Measurements from ENCODE around the gene TXNDC16.

The TXNDC16 gene

GRCh38 chr14:52447236-52447635 is 105.1 kb downstream of the TXNDC16 start:
- DNase-seq (ENCODE audit: low read depth in 3 of 3) = no peak

- DNase-seq (ENCODE audit: low read depth in 3 of 3) = no peak
Observed at GRCh38 chr14:52446355-52446754, 106.0 kb downstream of the TXNDC16 start.

GRCh38 chr14:52443506-52443905 is 108.8 kb downstream of the TXNDC16 start:
- DNase-seq (ENCODE audit: low read depth in 3 of 3) = no peak

- DNase-seq (ENCODE audit: low read depth in 3 of 3) = no peak
Observed at GRCh38 chr14:52442602-52443001, 109.7 kb downstream of the TXNDC16 start.

GRCh38 chr14:52442166-52442565 is 110.1 kb downstream of the TXNDC16 start:
- no peak for DNase-seq (ENCODE audit: low read depth in 3 of 3)

- no peak for DNase-seq (ENCODE audit: low read depth in 3 of 3)
Observed at GRCh38 chr14:52439476-52439875, 112.8 kb downstream of the TXNDC16 start.

- no peak for DNase-seq (ENCODE audit: low read depth in 3 of 3)
Observed at GRCh38 chr14:52434955-52435354, 117.3 kb downstream of the TXNDC16 start.

GRCh38 chr14:52430474-52430873 is 121.8 kb downstream of the TXNDC16 start:
- DNase-seq (ENCODE audit: low read depth in 3 of 3) = no peak

- DNase-seq (ENCODE audit: low read depth in 3 of 3) = no peak
Observed at GRCh38 chr14:52429451-52429850, 122.9 kb downstream of the TXNDC16 start.

- no peak for DNase-seq (ENCODE audit: low read depth in 3 of 3)
Observed at GRCh38 chr14:52427460-52427859, 124.8 kb downstream of the TXNDC16 start.

GRCh38 chr14:52422650-52423356 is 129.5 kb downstream of the TXNDC16 start:
- no peak for DNase-seq (ENCODE audit: low read depth in 3 of 3)

- DNase-seq (ENCODE audit: low read depth in 3 of 3) = no peak
Observed at GRCh38 chr14:52417139-52417538, 135.2 kb downstream of the TXNDC16 start.

- no peak for DNase-seq (ENCODE audit: low read depth in 3 of 3)
Observed at GRCh38 chr14:52413729-52414408, 138.4 kb downstream of the TXNDC16 start.

- no peak for DNase-seq (ENCODE audit: low read depth in 3 of 3)
Observed at GRCh38 chr14:52412426-52412825, 139.9 kb downstream of the TXNDC16 start.

- no peak for DNase-seq (ENCODE audit: low read depth in 3 of 3)
Observed at GRCh38 chr14:52405314-52405713, 147.0 kb downstream of the TXNDC16 start.

GRCh38 chr14:52402812-52403526 is 149.3 kb downstream of the TXNDC16 start:
- DNase-seq (ENCODE audit: low read depth in 3 of 3) = no peak

GRCh38 chr14:52400846-52401245 is 151.5 kb downstream of the TXNDC16 start:
- no peak for DNase-seq (ENCODE audit: low read depth in 3 of 3)

- no peak for DNase-seq (ENCODE audit: low read depth in 3 of 3)
Observed at GRCh38 chr14:52399921-52400595, 152.2 kb downstream of the TXNDC16 start.

- DNase-seq (ENCODE audit: low read depth in 3 of 3) = no peak
Observed at GRCh38 chr14:52399104-52399503, 153.2 kb downstream of the TXNDC16 start.

GRCh38 chr14:52397844-52398243 is 154.5 kb downstream of the TXNDC16 start:
- DNase-seq (ENCODE audit: low read depth in 3 of 3) = no peak

GRCh38 chr14:52395728-52396127 is 156.6 kb downstream of the TXNDC16 start:
- no peak for DNase-seq (ENCODE audit: low read depth in 3 of 3)
